Astrocyte (in vitro differentiated cells and primary cell): ENCODE measurements around the gene JMJD8.

Experiments
- CTCF ChIP-seq: IDR thresholded peaks from 2 replicates; pipeline ENCODE4 v1.5.1; 2011; ENCODE audit warnings: low read depth, mild to moderate bottlenecking, inconsistent platforms, low read length, moderate library complexity; ENCODE audit not compliant: insufficient read depth
- EZH2 ChIP-seq: IDR thresholded peaks from 2 replicates; pipeline ENCODE4 v1.6.1; 2012; ENCODE audit warnings: mild to moderate bottlenecking, low read length, inconsistent platforms; ENCODE audit not compliant: insufficient read depth

- TF ChIP-seq CTCF (no peak), EZH2 (no peak)
Observed at GRCh38 chr16:730666-731509, 46.8 kb upstream of the JMJD8 start.
